ENCODE measurements around the gene GPX1. TPM values are rescaled to one million over a fixed set of nuclear protein-coding genes. Genes with fewer than 3 reads are reported as not detected.
"Not testable (repeated sequence)": the region's sequence is repeated elsewhere in the genome, so short reads cannot be mapped to it uniquely, and the experiment has no call there.

GPX1 gene
- total and polyA plus RNA-seq, 2 experiments from 2014 or later: 186 to 440 TPM

DNA sequence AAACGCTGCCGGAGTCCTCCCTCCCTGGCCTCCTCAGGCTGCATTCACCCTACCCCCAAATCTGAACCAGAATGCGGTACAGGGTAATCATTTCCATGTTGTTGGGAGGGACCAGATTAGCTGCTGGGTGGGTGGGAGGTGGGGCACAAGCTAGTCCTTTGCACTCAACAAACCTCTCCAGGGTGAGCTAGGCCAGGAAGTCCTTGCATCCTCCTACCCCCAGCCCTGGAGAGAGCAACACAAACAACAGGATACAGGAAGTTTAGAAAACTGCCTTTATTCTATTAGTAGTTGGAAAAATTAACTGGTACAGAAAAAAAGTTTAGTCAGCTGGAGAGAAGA lies 702 bp upstream of the GPX1 start:
- TF ChIP-seq EZH2phosphoT487 (IDR thresholded peaks at IDR 0.05; ENCODE audit: low read depth, severe bottlenecking, unreplicated experiment): no peak
- TF ChIP-seq, protein P1, sequence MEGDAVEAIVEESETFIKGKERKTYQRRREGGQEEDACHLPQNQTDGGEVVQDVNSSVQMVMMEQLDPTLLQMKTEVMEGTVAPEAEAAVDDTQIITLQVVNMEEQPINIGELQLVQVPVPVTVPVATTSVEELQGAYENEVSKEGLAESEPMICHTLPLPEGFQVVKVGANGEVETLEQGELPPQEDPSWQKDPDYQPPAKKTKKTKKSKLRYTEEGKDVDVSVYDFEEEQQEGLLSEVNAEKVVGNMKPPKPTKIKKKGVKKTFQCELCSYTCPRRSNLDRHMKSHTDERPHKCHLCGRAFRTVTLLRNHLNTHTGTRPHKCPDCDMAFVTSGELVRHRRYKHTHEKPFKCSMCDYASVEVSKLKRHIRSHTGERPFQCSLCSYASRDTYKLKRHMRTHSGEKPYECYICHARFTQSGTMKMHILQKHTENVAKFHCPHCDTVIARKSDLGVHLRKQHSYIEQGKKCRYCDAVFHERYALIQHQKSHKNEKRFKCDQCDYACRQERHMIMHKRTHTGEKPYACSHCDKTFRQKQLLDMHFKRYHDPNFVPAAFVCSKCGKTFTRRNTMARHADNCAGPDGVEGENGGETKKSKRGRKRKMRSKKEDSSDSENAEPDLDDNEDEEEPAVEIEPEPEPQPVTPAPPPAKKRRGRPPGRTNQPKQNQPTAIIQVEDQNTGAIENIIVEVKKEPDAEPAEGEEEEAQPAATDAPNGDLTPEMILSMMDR (IDR thresholded peaks at IDR 0.05; ENCODE audit: poor library complexity): no peak
- no peak for TF ChIP-seq EZH2 (IDR thresholded peaks at IDR 0.05; ENCODE audit: borderline replicate concordance)
- Histone ChIP-seq H3K9me3 (ENCODE audit: low read depth) (no peaks in the 10 kb centered on the region), H3K4me2 (peak overlapping the region; percentile 77), H3K4me3 (no peak overlapping the region), H3K27me3 (no peaks in the 10 kb centered on the region), H3K4me1 (ENCODE audit: insufficient read depth) (peaks cover 25% of the 10 kb centered on the region), H3K79me2 (peaks cover 45% of the 10 kb centered on the region), H3K9me2 (replicated peaks; ENCODE audit: insufficient read depth) (no peaks in the 10 kb centered on the region), H4K20me1 (ENCODE audit: insufficient read depth, poor library complexity, severe bottlenecking) (peaks cover 3% of the 10 kb centered on the region), H3K27ac (peak overlapping the region; percentile 87), H2AFZ (no peak overlapping the region), H3K36me3 (replicated peaks; ENCODE audit: insufficient read depth, low read depth) (peaks cover 4% of the 10 kb centered on the region)
- 65% methylated on average over 3 of the region's 3 CpGs for WGBS (ENCODE audit: low lambda C conversion rate, missing lambda C conversion rate)
- DNase-seq (ENCODE audit: low spot score): no peak

GRCh38 chr3:49357443-49358216 lies 523 bp downstream of the GPX1 start:
- H3K9me3 ChIP-seq (ENCODE audit: low read depth); H3K9me2 ChIP-seq (replicated peaks; ENCODE audit: insufficient read depth); H3K27me3 ChIP-seq; H3K36me3 ChIP-seq (replicated peaks; ENCODE audit: insufficient read depth, low read depth); H4K20me1 ChIP-seq (ENCODE audit: insufficient read depth, poor library complexity, severe bottlenecking): not testable (repeated sequence)
- Histone ChIP-seq H3K4me1 (ENCODE audit: insufficient read depth) (peaks cover 25% of the 10 kb centered on the region), H3K79me2 (peaks cover 38% of the 10 kb centered on the region), H3K4me3 (peak overlapping the region; percentile 49), H2AFZ (peak overlapping the region; percentile 23), H3K4me2 (peak overlapping the region; percentile 77), H3K27ac (peak overlapping the region; percentile 87)
- DNase-seq (ENCODE audit: low spot score): peak; percentile 79
- WGBS (ENCODE audit: low lambda C conversion rate, missing lambda C conversion rate): 15% methylated on average over 29 of the region's 63 CpGs

GRCh38 chr3:49357095-49357442 lies 1.1 kb downstream of the GPX1 start:
- H4K20me1 ChIP-seq (ENCODE audit: insufficient read depth, poor library complexity, severe bottlenecking); H2AFZ ChIP-seq; H3K9me2 ChIP-seq (replicated peaks; ENCODE audit: insufficient read depth); H3K9me3 ChIP-seq (ENCODE audit: low read depth); DNase-seq (ENCODE audit: low spot score); H3K36me3 ChIP-seq (replicated peaks; ENCODE audit: insufficient read depth, low read depth); H3K27me3 ChIP-seq: not testable (repeated sequence)
- peak overlapping the region; percentile 77 for H3K4me2 ChIP-seq
- H3K27ac ChIP-seq: peak overlapping the region; percentile 87
- H3K79me2 ChIP-seq: peaks cover 38% of the 10 kb centered on the region
- H3K4me1 ChIP-seq (ENCODE audit: insufficient read depth): peaks cover 30% of the 10 kb centered on the region
- WGBS (ENCODE audit: low lambda C conversion rate, missing lambda C conversion rate): 71% methylated on average over 9 of the region's 10 CpGs
- H3K4me3 ChIP-seq: peak overlapping the region; percentile 49

DNA sequence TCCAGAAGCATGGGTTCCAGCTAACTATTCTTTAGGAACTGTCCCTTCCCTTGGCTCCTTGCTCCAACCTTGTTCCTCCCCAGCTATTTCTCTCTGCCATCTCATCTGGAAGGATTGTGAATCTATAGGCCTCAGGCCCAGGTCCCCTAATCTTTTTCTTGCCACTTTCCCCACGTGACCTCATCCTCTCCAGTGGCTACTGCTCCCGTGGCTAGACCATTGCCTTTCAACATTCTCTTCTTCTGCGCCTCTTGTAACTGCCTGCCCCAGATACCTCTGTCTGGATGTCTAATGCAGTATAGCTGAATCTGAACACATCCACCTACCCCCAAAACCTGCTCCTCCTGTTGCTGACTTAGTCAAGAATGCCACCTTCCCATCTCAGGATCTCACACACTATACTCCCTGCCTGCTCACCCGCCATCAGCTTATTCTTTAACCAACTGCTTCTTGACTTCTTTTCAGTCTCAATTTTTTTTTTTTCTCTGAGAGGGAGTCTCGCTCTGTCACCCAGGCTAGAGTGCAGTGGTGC lies 5.2 kb downstream of the GPX1 start:
- Histone ChIP-seq H3K27ac (peak overlapping the region; percentile 80), H3K27me3 (no peaks in the 10 kb centered on the region), H3K4me1 (ENCODE audit: insufficient read depth) (peaks cover 44% of the 10 kb centered on the region), H3K9me2 (replicated peaks; ENCODE audit: insufficient read depth) (no peaks in the 10 kb centered on the region), H3K9me3 (ENCODE audit: low read depth) (no peaks in the 10 kb centered on the region), H4K20me1 (ENCODE audit: insufficient read depth, poor library complexity, severe bottlenecking) (no peaks in the 10 kb centered on the region), H3K36me3 (replicated peaks; ENCODE audit: insufficient read depth, low read depth) (no peaks in the 10 kb centered on the region), H3K4me2 (no peak overlapping the region), H3K79me2 (peaks cover 22% of the 10 kb centered on the region), H2AFZ (no peak overlapping the region), H3K4me3 (no peak overlapping the region)
- no peak for DNase-seq (ENCODE audit: low spot score)
- WGBS (ENCODE audit: low lambda C conversion rate, missing lambda C conversion rate): 88% methylated on average over 5 of the region's 5 CpGs
- no peak for TF ChIP-seq EZH2 (IDR thresholded peaks at IDR 0.05; ENCODE audit: borderline replicate concordance)
- TF ChIP-seq EZH2phosphoT487 (IDR thresholded peaks at IDR 0.05; ENCODE audit: low read depth, severe bottlenecking, unreplicated experiment): no peak
- TF ChIP-seq, protein P1 (IDR thresholded peaks at IDR 0.05; ENCODE audit: poor library complexity): no peak

Measured in hepatocyte (in vitro differentiated cells).